ENCODE data around the gene TMPRSS9.
"Not testable (repeated sequence)": the region's sequence is repeated elsewhere in the genome, so short reads cannot be mapped to it uniquely, and the experiment has no call there.

Gene TMPRSS9

DNA sequence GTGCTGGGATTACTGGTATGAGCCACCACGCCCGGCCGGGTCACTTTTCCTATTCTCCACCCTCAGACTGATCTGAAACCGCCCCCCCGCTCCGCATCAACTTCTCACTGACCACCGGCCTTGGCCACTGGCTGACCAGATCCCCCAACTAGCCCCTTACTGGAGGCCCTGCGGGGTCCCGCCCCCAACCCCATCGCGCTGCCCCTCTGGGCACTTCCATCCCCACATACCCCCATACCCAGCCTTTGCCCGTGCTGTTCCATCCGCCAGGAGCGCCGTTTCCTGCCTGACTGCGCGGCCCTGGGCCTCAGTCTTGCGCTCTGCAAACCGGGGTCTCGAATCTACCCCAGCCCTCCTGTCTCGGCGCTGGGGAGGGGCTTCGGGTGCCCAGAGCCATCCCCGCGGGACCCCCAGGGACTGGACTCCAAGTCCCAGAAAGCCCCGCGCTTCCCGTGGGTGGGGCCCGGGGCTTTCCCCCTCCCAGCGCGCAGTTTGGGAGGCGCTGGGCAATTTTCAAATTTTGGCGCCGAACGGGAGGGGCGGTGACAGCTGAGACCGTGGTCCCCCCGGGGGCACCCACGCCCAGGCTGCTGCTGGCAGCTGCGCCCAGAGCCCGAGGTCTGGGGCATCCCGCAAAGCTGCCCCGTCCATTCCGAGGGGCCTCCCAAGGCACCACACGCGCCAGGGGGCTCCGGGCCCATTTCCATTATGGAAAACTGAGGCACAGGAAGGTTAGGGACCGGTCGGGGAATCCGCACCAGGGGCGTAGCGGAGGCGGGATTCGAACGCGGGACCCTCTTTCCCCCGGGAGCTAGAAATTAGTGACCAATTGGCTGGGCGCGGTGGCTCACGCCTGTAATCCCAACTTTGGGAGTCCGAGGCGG lies 101.9 kb downstream of the TMPRSS9 start:
- ATAC-seq: peak; percentile 77

DNA sequence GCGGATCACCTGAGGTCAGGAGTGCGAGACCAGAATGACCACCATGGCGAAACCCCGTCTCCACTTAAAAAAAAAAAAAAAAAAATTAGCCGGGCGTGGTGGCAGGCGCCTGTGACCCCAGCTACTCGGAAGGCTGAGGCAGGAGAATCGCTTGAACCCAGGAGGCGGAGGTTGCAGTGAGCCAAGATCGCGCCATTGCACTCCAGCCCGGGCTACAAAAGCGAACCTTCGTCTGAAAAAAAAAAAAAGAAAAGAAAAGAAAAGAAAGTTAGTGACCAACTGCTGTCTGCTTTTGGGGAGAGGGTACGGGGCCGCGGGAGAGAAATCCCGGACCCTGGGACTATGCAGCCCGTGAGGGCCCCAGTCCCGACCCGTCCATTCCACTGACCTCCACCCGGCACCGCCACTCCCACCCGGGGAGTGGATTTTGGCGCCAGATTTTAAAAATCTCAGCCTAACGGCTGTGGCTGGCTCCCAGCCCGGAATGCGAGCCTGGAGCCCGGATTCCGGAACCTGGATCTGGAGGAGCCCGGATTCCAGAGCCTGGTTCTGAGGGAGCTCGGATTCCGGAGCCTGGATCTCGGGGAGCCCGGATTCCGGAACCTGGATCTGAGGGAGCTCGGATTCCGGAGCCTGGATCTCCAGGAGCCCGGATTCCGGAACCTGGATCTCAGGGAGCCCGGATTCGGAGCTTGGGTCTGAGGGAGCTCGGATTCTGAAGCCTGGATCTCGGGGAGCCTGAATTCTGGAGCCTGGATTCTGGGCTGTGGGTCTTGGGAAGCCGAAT lies 102.8 kb downstream of the TMPRSS9 start:
- peak; percentile 62 for ATAC-seq
- TF ChIP-seq, protein P1, sequence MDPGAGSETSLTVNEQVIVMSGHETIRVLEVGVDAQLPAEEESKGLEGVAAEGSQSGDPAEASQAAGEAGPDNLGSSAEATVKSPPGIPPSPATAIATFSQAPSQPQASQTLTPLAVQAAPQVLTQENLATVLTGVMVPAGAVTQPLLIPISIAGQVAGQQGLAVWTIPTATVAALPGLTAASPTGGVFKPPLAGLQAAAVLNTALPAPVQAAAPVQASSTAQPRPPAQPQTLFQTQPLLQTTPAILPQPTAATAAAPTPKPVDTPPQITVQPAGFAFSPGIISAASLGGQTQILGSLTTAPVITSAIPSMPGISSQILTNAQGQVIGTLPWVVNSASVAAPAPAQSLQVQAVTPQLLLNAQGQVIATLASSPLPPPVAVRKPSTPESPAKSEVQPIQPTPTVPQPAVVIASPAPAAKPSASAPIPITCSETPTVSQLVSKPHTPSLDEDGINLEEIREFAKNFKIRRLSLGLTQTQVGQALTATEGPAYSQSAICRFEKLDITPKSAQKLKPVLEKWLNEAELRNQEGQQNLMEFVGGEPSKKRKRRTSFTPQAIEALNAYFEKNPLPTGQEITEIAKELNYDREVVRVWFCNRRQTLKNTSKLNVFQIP (CRISPR knock-in tag; IDR thresholded peaks at IDR 0.05; ENCODE audit: borderline replicate concordance, low read depth): peak; percentile 44; the same call in 1 of the 2 replicates
- TF ChIP-seq BACH2 (CRISPR knock-in tag; IDR thresholded peaks at IDR 0.05; ENCODE audit: borderline replicate concordance): no peak
- no peak for TF ChIP-seq ZC3H10 (CRISPR knock-in tag; IDR thresholded peaks at IDR 0.05)
- no peak for TF ChIP-seq OSR1 (CRISPR knock-in tag; IDR thresholded peaks at IDR 0.05)
- TF ChIP-seq RARB (CRISPR knock-in tag; IDR thresholded peaks at IDR 0.05): 0 out of 2 replicates have a peak, but pooled peaks have one; percentile 57
- TF ChIP-seq TOX (CRISPR knock-in tag; IDR thresholded peaks at IDR 0.05; ENCODE audit: borderline replicate concordance): no peak

More for the DNA sequence above, 101.9 kb downstream of the TMPRSS9 start:
- no peak for TF ChIP-seq OSR1 (CRISPR knock-in tag; IDR thresholded peaks at IDR 0.05)
- TF ChIP-seq RARB (CRISPR knock-in tag; IDR thresholded peaks at IDR 0.05): no peak
- peak; percentile 71 for TF ChIP-seq ZNF70 (CRISPR knock-in tag; IDR thresholded peaks at IDR 0.05)
- TF ChIP-seq TOX (CRISPR knock-in tag; IDR thresholded peaks at IDR 0.05; ENCODE audit: borderline replicate concordance): no peak
- TF ChIP-seq, protein P2, sequence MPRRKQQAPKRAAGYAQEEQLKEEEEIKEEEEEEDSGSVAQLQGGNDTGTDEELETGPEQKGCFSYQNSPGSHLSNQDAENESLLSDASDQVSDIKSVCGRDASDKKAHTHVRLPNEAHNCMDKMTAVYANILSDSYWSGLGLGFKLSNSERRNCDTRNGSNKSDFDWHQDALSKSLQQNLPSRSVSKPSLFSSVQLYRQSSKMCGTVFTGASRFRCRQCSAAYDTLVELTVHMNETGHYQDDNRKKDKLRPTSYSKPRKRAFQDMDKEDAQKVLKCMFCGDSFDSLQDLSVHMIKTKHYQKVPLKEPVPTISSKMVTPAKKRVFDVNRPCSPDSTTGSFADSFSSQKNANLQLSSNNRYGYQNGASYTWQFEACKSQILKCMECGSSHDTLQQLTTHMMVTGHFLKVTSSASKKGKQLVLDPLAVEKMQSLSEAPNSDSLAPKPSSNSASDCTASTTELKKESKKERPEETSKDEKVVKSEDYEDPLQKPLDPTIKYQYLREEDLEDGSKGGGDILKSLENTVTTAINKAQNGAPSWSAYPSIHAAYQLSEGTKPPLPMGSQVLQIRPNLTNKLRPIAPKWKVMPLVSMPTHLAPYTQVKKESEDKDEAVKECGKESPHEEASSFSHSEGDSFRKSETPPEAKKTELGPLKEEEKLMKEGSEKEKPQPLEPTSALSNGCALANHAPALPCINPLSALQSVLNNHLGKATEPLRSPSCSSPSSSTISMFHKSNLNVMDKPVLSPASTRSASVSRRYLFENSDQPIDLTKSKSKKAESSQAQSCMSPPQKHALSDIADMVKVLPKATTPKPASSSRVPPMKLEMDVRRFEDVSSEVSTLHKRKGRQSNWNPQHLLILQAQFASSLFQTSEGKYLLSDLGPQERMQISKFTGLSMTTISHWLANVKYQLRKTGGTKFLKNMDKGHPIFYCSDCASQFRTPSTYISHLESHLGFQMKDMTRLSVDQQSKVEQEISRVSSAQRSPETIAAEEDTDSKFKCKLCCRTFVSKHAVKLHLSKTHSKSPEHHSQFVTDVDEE (CRISPR knock-in tag; IDR thresholded peaks at IDR 0.05): no peak
- TF ChIP-seq ZFP30 (CRISPR knock-in tag; IDR thresholded peaks at IDR 0.05): no peak
- TF ChIP-seq ZFP3 (CRISPR knock-in tag; IDR thresholded peaks at IDR 0.05): no peak
- TF ChIP-seq, protein P3, sequence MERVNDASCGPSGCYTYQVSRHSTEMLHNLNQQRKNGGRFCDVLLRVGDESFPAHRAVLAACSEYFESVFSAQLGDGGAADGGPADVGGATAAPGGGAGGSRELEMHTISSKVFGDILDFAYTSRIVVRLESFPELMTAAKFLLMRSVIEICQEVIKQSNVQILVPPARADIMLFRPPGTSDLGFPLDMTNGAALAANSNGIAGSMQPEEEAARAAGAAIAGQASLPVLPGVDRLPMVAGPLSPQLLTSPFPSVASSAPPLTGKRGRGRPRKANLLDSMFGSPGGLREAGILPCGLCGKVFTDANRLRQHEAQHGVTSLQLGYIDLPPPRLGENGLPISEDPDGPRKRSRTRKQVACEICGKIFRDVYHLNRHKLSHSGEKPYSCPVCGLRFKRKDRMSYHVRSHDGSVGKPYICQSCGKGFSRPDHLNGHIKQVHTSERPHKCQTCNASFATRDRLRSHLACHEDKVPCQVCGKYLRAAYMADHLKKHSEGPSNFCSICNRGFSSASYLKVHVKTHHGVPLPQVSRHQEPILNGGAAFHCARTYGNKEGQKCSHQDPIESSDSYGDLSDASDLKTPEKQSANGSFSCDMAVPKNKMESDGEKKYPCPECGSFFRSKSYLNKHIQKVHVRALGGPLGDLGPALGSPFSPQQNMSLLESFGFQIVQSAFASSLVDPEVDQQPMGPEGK (CRISPR knock-in tag; IDR thresholded peaks at IDR 0.05; ENCODE audit: borderline replicate concordance): peak; percentile 96

DNA sequence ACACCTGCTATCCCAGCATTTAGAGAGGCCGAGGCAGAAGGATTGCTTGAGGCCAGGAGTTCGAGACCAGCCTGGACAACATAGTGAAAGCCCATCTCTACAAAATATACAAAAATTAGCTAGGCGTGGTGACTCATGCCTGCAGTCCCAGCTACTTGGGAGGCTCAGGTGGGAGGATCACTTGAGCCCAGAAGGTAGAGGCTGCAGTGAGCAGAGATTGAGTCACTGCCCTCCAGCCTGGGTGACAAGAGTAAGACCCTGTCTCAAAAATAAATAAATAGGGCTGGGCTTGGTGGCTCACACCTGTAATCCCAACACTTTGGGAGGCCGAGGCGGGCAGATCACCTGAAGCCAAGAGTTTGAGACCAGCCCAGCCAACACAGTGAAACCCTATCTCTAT lies 103.6 kb downstream of the TMPRSS9 start:
- not testable (repeated sequence) for ATAC-seq

DNA sequence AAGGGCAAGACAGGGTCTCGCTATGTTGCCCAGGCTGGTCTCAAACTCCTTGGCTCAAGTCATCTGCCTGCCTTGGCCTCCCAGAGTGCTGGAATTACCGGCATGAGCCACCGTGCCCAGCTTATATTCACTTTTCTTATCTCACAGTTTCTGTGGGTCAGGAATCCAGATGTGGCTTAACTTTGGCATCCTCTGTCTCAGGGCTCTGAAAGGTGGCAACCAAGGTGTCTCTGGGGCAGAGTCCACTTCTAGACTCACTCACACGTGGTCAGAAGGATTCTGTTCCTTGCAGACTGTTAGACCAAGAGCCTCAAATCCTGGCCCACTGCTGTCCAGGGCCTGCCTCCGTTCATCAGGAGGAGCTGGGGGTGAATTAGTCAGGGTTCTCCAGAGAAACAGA lies 104.3 kb downstream of the TMPRSS9 start:
- TF ChIP-seq, protein P3 (CRISPR knock-in tag; IDR thresholded peaks at IDR 0.05; ENCODE audit: borderline replicate concordance): no peak
- TF ChIP-seq PPARA (CRISPR knock-in tag; IDR thresholded peaks at IDR 0.05; ENCODE audit: borderline replicate concordance) (no peak), RARB (CRISPR knock-in tag; IDR thresholded peaks at IDR 0.05) (no peak), ARNTL (CRISPR knock-in tag; IDR thresholded peaks at IDR 0.05; ENCODE audit: borderline replicate concordance, low read depth) (no peak), ISL1 (CRISPR knock-in tag; IDR thresholded peaks at IDR 0.05) (no peak)
- ATAC-seq: no peak

DNA sequence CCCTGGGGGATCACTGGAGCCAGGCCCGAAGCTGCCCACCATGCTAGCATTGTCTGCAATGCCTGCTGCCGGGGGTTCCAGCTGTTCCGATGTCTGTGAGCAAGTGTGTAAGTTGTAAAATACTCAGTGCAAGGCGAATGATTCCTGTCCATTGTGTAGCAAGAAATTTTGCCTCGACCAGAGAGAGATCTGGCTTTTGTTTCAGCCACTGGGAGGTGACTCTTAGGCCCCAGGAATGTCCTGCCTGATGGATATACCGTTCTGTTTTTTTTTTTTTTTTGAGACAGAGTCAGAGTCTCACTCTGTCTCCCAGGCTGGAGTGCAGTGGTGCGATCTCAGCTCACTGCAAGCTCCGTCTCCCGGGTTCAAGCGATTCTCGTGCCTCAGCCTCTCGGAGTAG lies 108.5 kb downstream of the TMPRSS9 start:
- ATAC-seq: peak; percentile 44
- TF ChIP-seq ISL1 (CRISPR knock-in tag; IDR thresholded peaks at IDR 0.05) (no peak), ZNF70 (CRISPR knock-in tag; IDR thresholded peaks at IDR 0.05) (no peak), SNAI2 (CRISPR knock-in tag; IDR thresholded peaks at IDR 0.05) (no peak), TOX (CRISPR knock-in tag; IDR thresholded peaks at IDR 0.05; ENCODE audit: borderline replicate concordance) (no peak), TCF4 (CRISPR knock-in tag; IDR thresholded peaks at IDR 0.05; ENCODE audit: borderline replicate concordance) (no peak), ZNF565 (CRISPR knock-in tag; conservative IDR thresholded peaks at IDR 0.05; ENCODE audit: low read depth) (no peak), ARNTL (CRISPR knock-in tag; IDR thresholded peaks at IDR 0.05; ENCODE audit: borderline replicate concordance, low read depth) (no peak), RARB (CRISPR knock-in tag; IDR thresholded peaks at IDR 0.05) (no peak), GLIS3 (CRISPR knock-in tag; IDR thresholded peaks at IDR 0.05) (no peak), ESRRG (CRISPR knock-in tag; IDR thresholded peaks at IDR 0.05) (no peak)
- TF ChIP-seq, protein P4, sequence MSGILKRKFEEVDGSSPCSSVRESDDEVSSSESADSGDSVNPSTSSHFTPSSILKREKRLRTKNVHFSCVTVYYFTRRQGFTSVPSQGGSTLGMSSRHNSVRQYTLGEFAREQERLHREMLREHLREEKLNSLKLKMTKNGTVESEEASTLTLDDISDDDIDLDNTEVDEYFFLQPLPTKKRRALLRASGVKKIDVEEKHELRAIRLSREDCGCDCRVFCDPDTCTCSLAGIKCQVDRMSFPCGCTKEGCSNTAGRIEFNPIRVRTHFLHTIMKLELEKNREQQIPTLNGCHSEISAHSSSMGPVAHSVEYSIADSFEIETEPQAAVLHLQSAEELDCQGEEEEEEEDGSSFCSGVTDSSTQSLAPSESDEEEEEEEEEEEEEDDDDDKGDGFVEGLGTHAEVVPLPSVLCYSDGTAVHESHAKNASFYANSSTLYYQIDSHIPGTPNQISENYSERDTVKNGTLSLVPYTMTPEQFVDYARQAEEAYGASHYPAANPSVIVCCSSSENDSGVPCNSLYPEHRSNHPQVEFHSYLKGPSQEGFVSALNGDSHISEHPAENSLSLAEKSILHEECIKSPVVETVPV (CRISPR knock-in tag; IDR thresholded peaks at IDR 0.05): no peak
- TF ChIP-seq, protein P1 (CRISPR knock-in tag; IDR thresholded peaks at IDR 0.05; ENCODE audit: borderline replicate concordance, low read depth): no peak

Measured in SK-N-SH treated with all-trans-retinoic acid at 6 μM for 48 hours (cell line).